Mucosa of gallbladder (tissue), 1 donor: ENCODE measurements around the gene BATF. TPM values are rescaled to one million over a fixed set of nuclear protein-coding genes. Genes with fewer than 3 reads are reported as not detected.

ENCODE experiments used
- DNase-seq: peaks from one replicate; pipeline ENCODE4 v3.0.0-alpha.2; 2020; ENCODE audit warnings: low spot score
- total RNA-seq: library from RNA; stranded (reverse); gene quantifications from one replicate; pipeline ENCODE4 v1.2.1, GENCODE V29; 2021
- donor health status: DM: no; HTN: no; CAD: no.

Gene BATF, protein sequence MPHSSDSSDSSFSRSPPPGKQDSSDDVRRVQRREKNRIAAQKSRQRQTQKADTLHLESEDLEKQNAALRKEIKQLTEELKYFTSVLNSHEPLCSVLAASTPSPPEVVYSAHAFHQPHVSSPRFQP
- total RNA-seq = 5.7 TPM

DNA sequence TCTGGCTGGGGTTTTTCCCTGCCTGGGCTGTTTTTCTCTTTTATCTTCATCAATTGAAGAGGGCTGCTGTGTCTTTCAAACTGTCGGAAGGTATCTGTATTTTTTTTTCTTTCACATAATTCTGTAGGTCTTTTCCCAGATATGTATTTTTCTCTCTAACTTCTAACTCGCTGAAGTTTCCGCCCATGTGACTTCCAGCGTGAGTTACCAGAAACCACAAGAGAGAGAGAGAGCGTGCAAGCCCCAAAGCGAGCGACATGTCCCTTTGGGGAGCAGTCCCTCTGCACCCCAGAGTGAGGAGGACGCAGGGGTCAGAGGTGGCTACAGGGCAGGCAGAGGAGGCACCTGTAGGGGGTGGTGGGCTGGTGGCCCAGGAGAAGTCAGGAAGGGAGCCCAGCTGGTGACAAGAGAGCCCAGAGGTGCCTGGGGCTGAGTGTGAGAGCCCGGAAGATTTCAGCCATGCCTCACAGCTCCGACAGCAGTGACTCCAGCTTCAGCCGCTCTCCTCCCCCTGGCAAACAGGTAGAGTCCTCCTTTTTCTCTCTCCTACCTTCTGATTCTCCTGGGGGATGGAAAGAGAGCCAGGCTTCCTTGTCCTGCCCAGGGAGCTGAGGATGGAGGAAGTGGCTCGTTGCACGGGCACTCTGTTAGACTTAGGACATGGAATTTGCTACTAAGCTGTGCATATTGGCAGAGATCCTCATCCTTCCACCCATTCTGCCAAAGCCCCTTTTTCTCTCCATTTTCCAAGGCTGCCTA is at the start of gene BATF:
BATF (plus strand) TSS at position 246 of the 759 bp plus-strand sequence; CDS start at position 460, 214 bp downstream.
- DNase-seq = peak; percentile 51

DNA sequence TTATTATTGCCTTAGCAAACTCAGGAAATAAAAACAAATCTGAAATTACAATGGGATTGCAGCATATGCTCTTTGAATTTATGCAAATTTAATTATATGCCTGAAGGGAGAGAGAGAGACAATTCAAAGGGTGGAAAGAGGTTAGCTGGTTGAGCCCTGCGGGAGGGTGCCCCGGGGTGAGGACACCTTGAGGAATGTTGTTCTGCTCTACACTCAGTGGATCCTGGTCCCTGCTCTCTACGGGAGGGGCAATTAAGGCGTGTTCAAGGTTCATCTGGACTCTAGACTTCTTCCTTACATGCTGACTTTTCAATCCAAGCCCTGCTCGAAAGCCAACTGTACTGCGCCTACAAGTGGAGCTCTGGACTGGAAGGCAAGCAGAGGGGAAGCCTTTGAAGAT is 48.1 kb upstream of the BATF start:
- peak; percentile 64 for DNase-seq

- DNase-seq = no peak
Observed at GRCh38 chr14:75476274-75476995, 45.8 kb upstream of the BATF start.

- no peak for DNase-seq
Observed at GRCh38 chr14:75477881-75478280, 44.4 kb upstream of the BATF start.

DNA sequence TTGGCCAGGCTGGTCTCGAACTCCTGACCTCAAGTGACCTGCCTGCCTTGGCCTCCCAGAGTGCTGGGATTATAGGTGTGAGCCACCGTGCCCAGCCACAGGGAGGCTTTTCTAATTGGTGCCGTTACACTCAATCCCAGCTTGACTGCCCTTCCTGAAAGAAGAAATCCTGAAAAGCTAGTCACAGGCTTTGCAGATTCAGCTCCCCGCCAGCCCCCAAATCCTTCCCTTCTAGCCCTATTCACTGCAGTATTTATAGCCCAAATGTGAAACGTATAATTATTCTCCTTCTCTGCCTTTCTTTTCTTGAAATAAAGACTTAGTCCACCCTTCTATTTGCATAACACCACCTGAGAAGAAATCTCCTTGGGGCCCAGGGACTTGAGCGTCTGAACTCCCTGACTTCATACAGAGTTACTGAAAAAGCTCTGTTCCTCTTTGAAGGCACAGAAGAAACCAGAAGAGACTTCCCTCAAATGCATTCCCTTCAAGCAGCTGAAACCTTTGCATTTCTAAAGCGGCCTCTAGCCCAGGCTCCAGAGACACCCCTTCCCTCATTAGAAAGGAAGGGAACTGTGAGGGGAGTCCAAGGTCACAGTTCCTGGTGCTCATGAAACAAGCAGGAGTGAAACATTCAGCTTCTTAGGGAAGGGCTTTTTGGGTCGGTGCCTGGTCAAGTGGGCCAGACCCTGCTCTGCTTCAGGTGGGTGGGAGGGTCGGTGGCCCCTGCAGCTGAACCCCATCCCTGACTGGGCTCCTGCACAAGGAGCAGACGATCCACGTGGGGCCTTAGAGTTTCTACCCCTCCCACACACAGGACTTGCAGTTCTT is 42.3 kb upstream of the BATF start:
- no peak for DNase-seq

DNA sequence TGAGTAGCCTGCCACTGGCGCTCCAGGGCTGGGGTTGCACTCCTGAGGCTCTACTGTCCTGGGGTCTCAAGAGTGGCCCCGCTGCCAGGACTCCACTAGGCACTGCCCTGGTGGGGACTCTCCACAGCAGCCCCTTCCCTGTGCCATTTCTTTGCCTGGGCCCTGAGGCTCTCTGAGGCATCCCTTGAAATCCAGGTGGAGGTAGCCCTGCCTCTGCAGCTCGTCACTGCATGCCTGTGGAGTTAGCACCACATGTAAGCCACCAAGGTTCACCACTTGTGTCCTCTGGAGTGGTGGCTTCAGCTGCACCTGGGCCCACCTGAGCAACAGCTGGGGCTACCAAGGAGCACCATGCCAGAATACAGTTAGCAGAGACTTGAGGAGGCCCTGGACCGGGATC is 39.9 kb upstream of the BATF start:
- no peak for DNase-seq

GRCh38 chr14:75484711-75485429 is 37.4 kb upstream of the BATF start:
- DNase-seq = no peak

DNA sequence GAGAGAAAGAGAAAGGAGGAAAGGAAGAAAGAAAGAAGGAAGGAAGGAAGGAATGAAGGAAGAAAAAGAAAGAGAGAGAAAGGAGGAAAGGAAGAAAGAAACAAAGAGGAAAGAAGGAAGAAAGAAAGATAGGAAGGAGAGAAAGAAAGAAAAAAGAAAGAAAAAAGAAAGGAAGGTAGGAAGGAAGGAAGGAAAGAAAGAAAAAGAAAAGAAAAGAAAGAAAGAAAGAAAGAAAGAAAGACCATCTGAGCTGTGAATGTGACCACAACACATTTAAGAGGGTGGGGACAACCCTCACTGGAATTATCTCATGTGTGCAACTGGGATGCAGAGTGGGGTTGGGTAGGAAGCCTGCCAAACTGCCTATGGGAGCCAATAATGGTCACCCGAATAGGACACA is 36.0 kb upstream of the BATF start:
- DNase-seq = no peak

GRCh38 chr14:75487155-75487671 is 35.1 kb upstream of the BATF start:
- DNase-seq = no peak

- DNase-seq = no peak
Observed at GRCh38 chr14:75489480-75489837, 32.8 kb upstream of the BATF start.

- DNase-seq = no peak
Observed at GRCh38 chr14:75491376-75491978, 30.8 kb upstream of the BATF start.

GRCh38 chr14:75492832-75493591 is 29.3 kb upstream of the BATF start:
- DNase-seq = no peak

- DNase-seq = no peak
Observed at GRCh38 chr14:75493592-75494087, 28.6 kb upstream of the BATF start.

- no peak for DNase-seq
Observed at GRCh38 chr14:75494896-75495295, 27.4 kb upstream of the BATF start.

DNA sequence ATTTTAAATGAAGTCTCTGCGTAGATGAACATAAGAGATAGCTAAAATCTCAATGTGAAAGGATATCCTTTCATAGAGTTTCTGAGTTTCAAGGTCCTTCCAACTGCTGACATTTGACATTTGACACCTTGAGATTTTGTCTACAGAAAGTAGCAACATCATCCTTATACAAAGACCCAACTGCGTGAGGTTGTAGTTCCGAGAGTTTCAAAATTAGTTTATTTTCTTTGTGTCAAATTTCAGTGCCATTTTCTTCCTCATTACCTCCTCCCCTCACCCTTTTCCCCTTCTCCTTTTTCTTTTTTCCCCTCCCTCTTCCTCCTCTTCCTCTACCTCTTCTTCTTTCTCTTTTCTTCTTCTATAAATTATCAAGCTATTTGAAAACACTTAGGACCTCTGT is 26.9 kb upstream of the BATF start:
- no peak for DNase-seq

GRCh38 chr14:75495882-75496281 is 26.4 kb upstream of the BATF start:
- no peak for DNase-seq

- DNase-seq = no peak
Observed at GRCh38 chr14:75496755-75497154, 25.5 kb upstream of the BATF start.

DNA sequence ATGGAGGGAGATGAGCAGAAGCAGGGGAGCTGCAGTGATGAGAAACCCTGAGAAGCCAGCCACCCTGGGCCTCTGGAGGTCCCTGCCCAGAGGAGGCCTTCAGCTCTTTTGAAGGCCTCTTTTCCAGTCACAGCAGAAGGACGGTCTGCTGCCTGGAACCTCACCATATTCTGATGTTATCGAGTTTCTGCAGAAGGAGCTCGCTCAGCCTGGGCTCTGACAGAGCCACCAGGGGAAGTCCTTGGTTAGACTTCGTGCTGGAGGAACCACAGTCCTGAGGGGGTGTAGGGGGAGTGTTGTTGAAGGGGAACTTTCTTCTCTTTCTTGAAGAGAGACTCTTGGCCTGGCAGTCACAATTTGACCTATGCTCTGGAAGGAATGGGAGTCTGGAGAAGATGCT is 25.1 kb upstream of the BATF start:
- DNase-seq = no peak

DNA sequence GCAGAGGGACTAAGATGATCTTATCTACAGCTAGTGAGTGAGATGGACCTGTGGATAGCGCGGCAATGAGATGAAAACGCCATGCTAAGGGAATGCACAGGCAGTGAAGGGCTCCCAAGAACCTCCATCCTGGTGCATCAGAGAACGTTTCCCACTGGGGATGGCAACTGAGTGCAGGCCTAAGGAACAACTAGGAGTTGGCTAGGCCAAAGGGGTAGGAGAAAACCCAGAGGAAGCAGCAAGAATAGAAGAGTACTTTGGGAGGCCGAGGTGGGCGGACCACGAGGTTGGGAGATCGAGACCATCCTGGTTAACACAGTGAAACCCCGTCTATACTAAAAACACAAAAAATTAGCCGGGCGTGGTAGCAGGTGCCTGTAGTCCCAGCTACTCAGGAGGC is 24.6 kb upstream of the BATF start:
- no peak for DNase-seq
